ENCODE data around the gene COL4A6. TPM values are rescaled to one million over a fixed set of nuclear protein-coding genes. Genes with fewer than 3 reads are reported as not detected.

Gene COL4A6
- polyA plus RNA-seq, 1 donor = 6.8 TPM

DNA sequence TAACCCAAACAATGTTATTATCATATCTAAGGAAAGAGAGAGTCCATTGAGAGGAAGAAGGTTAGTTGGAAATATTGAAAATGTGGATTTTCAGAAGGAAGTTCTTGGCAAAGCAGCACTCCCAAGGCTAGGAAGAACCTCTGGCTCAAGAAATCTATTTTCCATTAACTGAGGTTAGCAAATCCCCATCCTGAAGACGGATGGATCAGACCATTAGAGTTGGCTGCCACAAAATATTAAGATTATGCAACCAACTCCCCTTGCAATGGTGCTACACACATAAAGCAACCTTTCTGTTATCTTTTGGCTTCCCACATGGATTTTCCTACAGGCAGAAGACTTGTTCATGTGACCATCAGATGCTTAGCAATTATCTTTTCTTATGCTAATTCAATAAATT is 96.3 kb downstream of the COL4A6 start:
- WGBS (ENCODE audit: insufficient coverage, low lambda C conversion rate) = no CpG with 5 or more reads among the region's 1 CpG
- no peak for DNase-seq

DNA sequence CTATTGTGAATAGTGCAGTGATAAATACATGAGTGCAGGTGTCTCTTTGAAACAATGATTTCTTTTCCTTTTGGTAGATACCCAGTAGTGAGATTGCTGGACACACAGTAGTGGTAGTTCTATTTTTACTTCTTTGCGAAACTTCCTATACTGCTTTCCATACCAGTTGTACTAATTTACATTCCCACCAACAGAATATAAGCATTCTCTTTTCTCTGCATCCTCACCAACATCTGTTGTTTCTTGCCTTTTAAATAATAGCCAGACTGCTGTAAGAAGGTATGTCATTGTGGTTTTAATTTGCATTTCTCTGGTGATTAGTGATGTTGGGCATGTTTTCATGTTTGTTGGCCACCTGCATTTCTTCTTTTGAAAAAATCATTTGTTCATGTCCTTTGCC is 105.9 kb downstream of the COL4A6 start:
- no peaks in the 10 kb centered on the region for H3K36me3 ChIP-seq (ENCODE audit: control insufficient read depth, insufficient read depth, low read length)
- H3K4me3 ChIP-seq (ENCODE audit: low read length) = no peak overlapping the region
- no peak overlapping the region for H3K27ac ChIP-seq (ENCODE audit: low read length)
- no peaks in the 10 kb centered on the region for H3K27me3 ChIP-seq (ENCODE audit: control insufficient read depth, insufficient read depth, low read length)
- H3K4me1 ChIP-seq (ENCODE audit: control insufficient read depth, insufficient read depth, low read length) = no peaks in the 10 kb centered on the region
- no peak for DNase-seq
- no CpG with 5 or more reads among the region's 1 CpG for WGBS (ENCODE audit: insufficient coverage, low lambda C conversion rate)
- H3K9me3 ChIP-seq (ENCODE audit: control insufficient read depth, low read depth, low read length) = no peaks in the 10 kb centered on the region

More for the DNA sequence above, 96.3 kb downstream of the COL4A6 start:
- H3K9me3 ChIP-seq (ENCODE audit: control insufficient read depth, low read depth, low read length) = no peaks in the 10 kb centered on the region
- H3K4me3 ChIP-seq (ENCODE audit: low read length) = no peak overlapping the region
- H3K27me3 ChIP-seq (ENCODE audit: control insufficient read depth, insufficient read depth, low read length) = no peaks in the 10 kb centered on the region
- no peaks in the 10 kb centered on the region for H3K4me1 ChIP-seq (ENCODE audit: control insufficient read depth, insufficient read depth, low read length)
- H3K27ac ChIP-seq (ENCODE audit: low read length) = no peak overlapping the region
- no peaks in the 10 kb centered on the region for H3K36me3 ChIP-seq (ENCODE audit: control insufficient read depth, insufficient read depth, low read length)

DNA sequence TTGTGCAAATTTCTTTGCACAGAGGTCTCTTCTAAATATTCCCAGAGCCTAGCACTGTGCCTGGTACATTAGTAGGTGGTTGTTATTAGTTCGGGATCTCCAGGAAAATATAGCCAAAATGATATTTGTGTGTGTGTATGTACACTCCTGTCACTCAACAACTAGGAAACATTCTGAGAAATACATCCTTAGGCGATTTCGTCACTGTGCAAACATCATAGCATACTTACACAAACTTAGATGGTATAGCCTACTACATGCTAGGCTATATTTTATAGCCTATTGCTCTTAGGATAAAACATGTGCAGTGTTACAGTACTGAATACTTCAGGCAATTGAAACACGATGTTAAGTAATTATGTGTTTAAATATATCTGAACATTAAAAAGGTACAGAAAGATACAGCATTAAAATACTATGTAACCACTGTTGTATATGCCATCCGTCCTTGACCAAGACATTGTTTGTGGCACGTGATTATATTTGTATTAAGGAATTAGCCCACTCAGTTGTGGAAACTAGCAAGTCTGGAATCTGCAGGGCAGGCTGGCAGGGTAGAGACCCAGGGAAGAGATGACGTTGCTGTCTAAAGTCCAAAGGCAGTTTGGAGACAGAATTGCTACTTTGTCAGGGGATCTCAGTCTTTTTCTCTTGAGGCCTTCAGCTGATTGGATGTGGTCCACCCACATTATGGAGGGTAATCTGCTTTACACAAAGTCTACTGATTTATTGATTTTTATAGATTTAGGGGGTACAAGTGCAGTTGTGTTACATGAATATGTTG is 106.9 kb downstream of the COL4A6 start:
- no CpG with 5 or more reads among the region's 7 CpGs for WGBS (ENCODE audit: insufficient coverage, low lambda C conversion rate)
- Histone ChIP-seq H3K27ac (ENCODE audit: low read length) (no peak overlapping the region), H3K27me3 (ENCODE audit: control insufficient read depth, insufficient read depth, low read length) (no peaks in the 10 kb centered on the region), H3K4me3 (ENCODE audit: low read length) (no peak overlapping the region), H3K9me3 (ENCODE audit: control insufficient read depth, low read depth, low read length) (no peaks in the 10 kb centered on the region), H3K4me1 (ENCODE audit: control insufficient read depth, insufficient read depth, low read length) (no peaks in the 10 kb centered on the region), H3K36me3 (ENCODE audit: control insufficient read depth, insufficient read depth, low read length) (no peaks in the 10 kb centered on the region)
- DNase-seq = peak; percentile 16 to 56

DNA sequence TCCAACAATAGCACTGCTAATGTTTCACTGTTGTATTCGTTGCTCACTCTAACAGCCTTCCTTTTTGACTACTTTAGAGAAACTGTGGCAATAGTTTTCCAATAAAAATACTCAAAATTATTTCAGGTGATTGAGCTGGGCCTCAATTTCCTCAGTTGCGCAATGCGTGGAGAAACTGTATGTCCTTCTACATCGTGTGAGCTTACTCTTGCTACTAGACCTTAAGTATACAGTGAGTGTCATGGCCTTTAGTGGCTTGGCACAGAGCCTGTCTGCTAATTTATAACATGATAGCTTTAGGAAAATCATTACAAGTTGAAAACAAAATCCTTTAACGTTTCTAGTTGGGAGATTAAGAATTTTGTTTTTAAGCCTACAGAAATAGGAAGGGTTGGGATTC is 114.5 kb downstream of the COL4A6 start:
- no CpG with 5 or more reads among the region's 5 CpGs for WGBS (ENCODE audit: insufficient coverage, low lambda C conversion rate)
- H3K27ac ChIP-seq (ENCODE audit: low read length) = no peak overlapping the region
- DNase-seq = no peak
- H3K27me3 ChIP-seq (ENCODE audit: control insufficient read depth, insufficient read depth, low read length) = no peaks in the 10 kb centered on the region
- H3K4me1 ChIP-seq (ENCODE audit: control insufficient read depth, insufficient read depth, low read length) = no peaks in the 10 kb centered on the region
- no peak overlapping the region for H3K4me3 ChIP-seq (ENCODE audit: low read length)
- no peaks in the 10 kb centered on the region for H3K36me3 ChIP-seq (ENCODE audit: control insufficient read depth, insufficient read depth, low read length)
- H3K9me3 ChIP-seq (ENCODE audit: control insufficient read depth, low read depth, low read length) = no peaks in the 10 kb centered on the region

DNA sequence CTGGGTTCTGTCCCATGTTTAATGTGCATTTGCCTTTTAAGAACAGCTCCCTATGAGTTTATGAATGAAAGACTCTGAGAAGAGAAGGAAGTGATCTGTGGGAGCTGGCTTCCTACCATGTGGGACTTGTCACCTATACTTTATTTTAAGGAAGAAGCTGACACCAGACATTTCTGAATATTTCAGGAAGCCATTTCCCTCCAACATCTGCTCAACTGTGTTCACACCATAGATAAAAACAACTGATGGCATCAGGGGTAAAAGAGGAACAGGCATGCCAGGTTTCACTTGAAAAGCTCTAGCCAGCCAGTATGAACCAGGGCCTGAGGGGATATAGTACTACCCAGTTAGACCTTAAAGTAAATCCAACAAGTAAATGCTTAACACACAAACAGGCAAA is 116.0 kb downstream of the COL4A6 start:
- no peak for DNase-seq
- Histone ChIP-seq H3K27ac (ENCODE audit: low read length) (no peak overlapping the region), H3K4me1 (ENCODE audit: control insufficient read depth, insufficient read depth, low read length) (no peaks in the 10 kb centered on the region), H3K9me3 (ENCODE audit: control insufficient read depth, low read depth, low read length) (no peaks in the 10 kb centered on the region), H3K27me3 (ENCODE audit: control insufficient read depth, insufficient read depth, low read length) (no peaks in the 10 kb centered on the region), H3K4me3 (ENCODE audit: low read length) (no peak overlapping the region), H3K36me3 (ENCODE audit: control insufficient read depth, insufficient read depth, low read length) (no peaks in the 10 kb centered on the region)

DNA sequence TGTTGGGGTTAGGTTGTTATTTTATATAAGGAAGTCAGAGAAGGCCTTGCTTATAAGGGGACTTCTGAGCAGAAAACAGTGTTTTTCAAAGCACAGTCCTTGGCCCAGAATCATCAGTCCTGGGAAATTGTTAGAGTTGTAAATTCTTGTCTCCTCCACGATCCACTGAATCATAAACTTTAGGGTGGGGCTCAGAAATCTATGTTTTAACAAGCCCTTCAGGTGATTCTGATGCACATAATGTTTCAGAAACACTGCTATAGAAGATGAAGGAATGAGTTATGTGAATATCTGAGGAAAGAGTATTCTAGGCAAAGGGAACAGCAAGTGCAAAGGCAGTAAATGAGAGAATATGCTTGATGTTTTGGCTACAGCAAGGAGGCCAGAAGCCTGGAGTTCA is 121.8 kb downstream of the COL4A6 start:
- H3K27ac ChIP-seq (ENCODE audit: low read length) = no peak overlapping the region
- H3K4me3 ChIP-seq (ENCODE audit: low read length) = no peak overlapping the region
- H3K9me3 ChIP-seq (ENCODE audit: control insufficient read depth, low read depth, low read length) = no peaks in the 10 kb centered on the region
- H3K4me1 ChIP-seq (ENCODE audit: control insufficient read depth, insufficient read depth, low read length) = no peaks in the 10 kb centered on the region
- no peaks in the 10 kb centered on the region for H3K36me3 ChIP-seq (ENCODE audit: control insufficient read depth, insufficient read depth, low read length)
- no peaks in the 10 kb centered on the region for H3K27me3 ChIP-seq (ENCODE audit: control insufficient read depth, insufficient read depth, low read length)
- WGBS (ENCODE audit: insufficient coverage, low lambda C conversion rate) = no CpG with 5 or more reads among the region's 1 CpG
- DNase-seq = no peak

DNA sequence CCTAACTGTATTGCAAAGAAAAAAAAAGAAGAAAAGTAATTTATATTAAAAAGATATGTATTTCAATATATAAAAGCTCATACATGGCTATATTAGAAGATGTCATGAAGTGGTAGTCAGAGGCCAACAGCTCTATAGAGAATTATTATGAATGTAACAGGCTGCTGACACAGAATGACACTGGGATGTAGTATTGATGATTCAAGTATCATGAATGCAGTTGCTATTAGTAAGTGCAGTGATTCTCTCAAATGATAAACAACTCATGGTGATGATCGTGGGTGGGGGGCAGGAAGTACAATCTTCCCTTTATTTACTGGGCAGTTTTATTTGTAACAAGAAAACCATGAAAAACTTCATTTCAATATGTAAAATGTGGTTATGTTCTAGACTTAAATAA is 124.6 kb downstream of the COL4A6 start:
- no peaks in the 10 kb centered on the region for H3K4me1 ChIP-seq (ENCODE audit: control insufficient read depth, insufficient read depth, low read length)
- no peaks in the 10 kb centered on the region for H3K9me3 ChIP-seq (ENCODE audit: control insufficient read depth, low read depth, low read length)
- WGBS (ENCODE audit: insufficient coverage, low lambda C conversion rate) = no CpG with 5 or more reads among the region's 1 CpG
- DNase-seq = no peak
- no peak overlapping the region for H3K4me3 ChIP-seq (ENCODE audit: low read length)
- no peaks in the 10 kb centered on the region for H3K36me3 ChIP-seq (ENCODE audit: control insufficient read depth, insufficient read depth, low read length)
- H3K27ac ChIP-seq (ENCODE audit: low read length) = no peak overlapping the region
- H3K27me3 ChIP-seq (ENCODE audit: control insufficient read depth, insufficient read depth, low read length) = no peaks in the 10 kb centered on the region

DNA sequence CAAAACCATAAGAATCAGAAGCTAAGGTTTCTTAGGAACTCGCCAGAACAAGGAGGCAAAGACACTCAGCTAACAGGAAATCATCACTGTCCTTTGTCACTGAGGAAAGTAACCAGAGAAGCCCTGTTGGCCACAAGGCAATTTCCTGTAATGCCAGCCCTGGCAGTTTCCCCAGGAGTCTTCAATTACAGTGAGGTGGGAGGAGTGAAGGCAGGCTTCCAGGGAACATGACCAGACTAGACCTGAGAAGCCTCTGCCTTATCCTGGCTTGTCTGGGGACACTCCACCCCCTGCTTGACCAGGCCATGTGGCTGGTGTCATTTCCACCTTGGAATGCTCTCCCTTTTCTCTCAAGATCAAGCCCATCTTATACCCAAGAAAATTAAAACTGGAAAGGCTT is 125.3 kb downstream of the COL4A6 start:
- H3K4me1 ChIP-seq (ENCODE audit: control insufficient read depth, insufficient read depth, low read length) = no peaks in the 10 kb centered on the region
- H3K4me3 ChIP-seq (ENCODE audit: low read length) = no peak overlapping the region
- H3K27me3 ChIP-seq (ENCODE audit: control insufficient read depth, insufficient read depth, low read length) = no peaks in the 10 kb centered on the region
- H3K27ac ChIP-seq (ENCODE audit: low read length) = no peak overlapping the region
- H3K9me3 ChIP-seq (ENCODE audit: control insufficient read depth, low read depth, low read length) = no peaks in the 10 kb centered on the region
- no CpG with 5 or more reads among the region's 1 CpG for WGBS (ENCODE audit: insufficient coverage, low lambda C conversion rate)
- no peak for DNase-seq
- H3K36me3 ChIP-seq (ENCODE audit: control insufficient read depth, insufficient read depth, low read length) = no peaks in the 10 kb centered on the region

DNA sequence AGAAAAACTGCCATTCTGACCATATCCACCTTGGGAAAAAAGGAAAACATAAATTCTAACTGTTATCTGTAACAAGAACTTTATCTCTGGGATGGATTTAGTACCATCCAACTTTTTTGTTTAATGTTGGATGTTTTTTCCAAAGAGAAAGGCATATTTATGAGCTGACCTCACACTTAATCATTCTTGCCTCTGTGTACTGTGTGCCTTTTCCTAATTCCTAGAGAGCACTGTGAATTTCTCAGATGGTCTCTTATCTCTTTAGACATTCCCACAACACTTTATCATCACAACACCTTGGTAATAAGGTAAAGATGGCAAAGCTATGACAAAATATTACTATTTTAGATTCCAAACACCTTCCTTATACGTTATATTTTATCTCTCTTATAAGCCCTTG is 126.2 kb downstream of the COL4A6 start:
- H3K4me1 ChIP-seq (ENCODE audit: control insufficient read depth, insufficient read depth, low read length) = no peaks in the 10 kb centered on the region
- H3K27ac ChIP-seq (ENCODE audit: low read length) = no peak overlapping the region
- no peaks in the 10 kb centered on the region for H3K36me3 ChIP-seq (ENCODE audit: control insufficient read depth, insufficient read depth, low read length)
- WGBS (ENCODE audit: insufficient coverage, low lambda C conversion rate) = no CpG with 5 or more reads among the region's 1 CpG
- no peak overlapping the region for H3K4me3 ChIP-seq (ENCODE audit: low read length)
- DNase-seq = no peak
- H3K27me3 ChIP-seq (ENCODE audit: control insufficient read depth, insufficient read depth, low read length) = no peaks in the 10 kb centered on the region
- no peaks in the 10 kb centered on the region for H3K9me3 ChIP-seq (ENCODE audit: control insufficient read depth, low read depth, low read length)

DNA sequence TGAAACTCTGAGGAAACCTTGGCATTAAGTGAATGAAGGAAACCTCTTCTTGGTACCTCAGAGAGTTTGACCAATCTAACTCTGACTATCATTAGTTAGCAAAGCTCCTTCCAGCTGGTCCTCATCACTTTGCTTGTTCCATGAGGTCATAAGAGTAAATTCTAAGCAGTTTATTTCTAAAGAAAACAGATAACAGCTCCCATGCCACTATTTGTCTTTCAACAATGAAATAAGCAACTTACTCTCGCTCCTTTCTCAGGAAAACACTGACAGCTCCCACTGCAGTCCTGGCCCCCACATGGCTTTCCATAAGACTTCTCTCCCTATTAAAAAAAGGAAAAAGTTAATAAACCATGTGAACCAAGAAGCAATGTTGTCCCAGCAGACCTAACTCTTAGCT is 127.7 kb downstream of the COL4A6 start:
- Histone ChIP-seq H3K27ac (ENCODE audit: low read length) (no peak overlapping the region), H3K4me1 (ENCODE audit: control insufficient read depth, insufficient read depth, low read length) (no peaks in the 10 kb centered on the region), H3K9me3 (ENCODE audit: control insufficient read depth, low read depth, low read length) (no peaks in the 10 kb centered on the region), H3K4me3 (ENCODE audit: low read length) (no peak overlapping the region), H3K27me3 (ENCODE audit: control insufficient read depth, insufficient read depth, low read length) (no peaks in the 10 kb centered on the region), H3K36me3 (ENCODE audit: control insufficient read depth, insufficient read depth, low read length) (no peaks in the 10 kb centered on the region)
- no peak for DNase-seq
- no CpG with 5 or more reads among the region's 1 CpG for WGBS (ENCODE audit: insufficient coverage, low lambda C conversion rate)

DNA sequence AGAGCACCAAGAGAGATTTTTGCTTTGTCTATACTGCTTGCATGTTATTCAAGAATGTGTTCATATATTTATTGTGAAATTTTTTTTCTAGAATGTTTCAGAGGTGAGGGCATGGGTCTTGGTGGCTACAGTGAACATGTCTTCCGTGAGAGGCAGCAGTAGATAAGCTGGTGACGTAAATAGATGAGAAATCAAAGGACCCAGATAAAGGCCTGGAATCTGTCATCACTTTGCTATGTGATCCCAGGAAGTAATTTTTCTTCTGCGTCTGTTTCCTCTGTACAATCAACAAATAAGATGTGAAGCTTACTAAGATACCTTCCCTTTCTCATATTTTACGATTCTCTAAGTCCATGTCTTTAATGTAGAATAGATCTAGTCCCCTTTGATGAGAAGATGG is 129.1 kb downstream of the COL4A6 start:
- WGBS (ENCODE audit: insufficient coverage, low lambda C conversion rate) = 83% methylated on average over 1 of the region's 4 CpGs
- Histone ChIP-seq H3K36me3 (ENCODE audit: control insufficient read depth, insufficient read depth, low read length) (no peaks in the 10 kb centered on the region), H3K27ac (ENCODE audit: low read length) (no peak overlapping the region), H3K4me3 (ENCODE audit: low read length) (no peak overlapping the region), H3K4me1 (ENCODE audit: control insufficient read depth, insufficient read depth, low read length) (no peaks in the 10 kb centered on the region), H3K9me3 (ENCODE audit: control insufficient read depth, low read depth, low read length) (no peaks in the 10 kb centered on the region), H3K27me3 (ENCODE audit: control insufficient read depth, insufficient read depth, low read length) (no peaks in the 10 kb centered on the region)
- no peak for DNase-seq
